OCI-LY3 (cell line): ENCODE results near the gene TAMALIN.

Experiments
- EZH2phosphoT487 ChIP-seq: fragments of 200-600 bp; shearing (Covaris generic); IDR thresholded peaks from 2 replicates; pipeline ENCODE4 v1.6.1; 2018; ENCODE audit warnings: antibody characterized with exemption, mixed run types, low read depth
- TF ChIP-seq, protein P1 (sequence below): fragments of 200-600, 300-600 bp; sonication (generic); IDR thresholded peaks from 2 replicates; pipeline ENCODE4 v1.5.1; 2014; ENCODE audit warnings: antibody characterized with exemption, low read length, low read depth

DNA sequence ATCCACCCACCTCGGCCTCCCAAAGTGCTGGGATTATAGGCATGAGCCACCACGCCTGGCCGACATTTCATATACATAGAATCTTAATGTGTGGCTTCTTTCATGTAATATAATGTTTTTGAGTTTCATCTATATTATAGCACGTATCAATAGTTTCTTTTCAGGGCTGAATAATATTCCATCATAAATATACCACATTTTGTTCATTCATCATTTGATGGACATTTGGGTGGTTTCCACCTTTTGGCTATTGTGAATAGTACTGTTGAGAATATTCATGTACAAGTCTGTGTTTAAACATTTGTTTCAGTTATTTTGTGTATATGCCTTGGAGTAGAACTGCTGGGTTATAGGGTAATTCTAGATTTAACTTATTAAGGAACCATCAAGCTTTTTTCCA, 43.3 kb upstream of the TAMALIN start:
- TF ChIP-seq, protein P1, sequence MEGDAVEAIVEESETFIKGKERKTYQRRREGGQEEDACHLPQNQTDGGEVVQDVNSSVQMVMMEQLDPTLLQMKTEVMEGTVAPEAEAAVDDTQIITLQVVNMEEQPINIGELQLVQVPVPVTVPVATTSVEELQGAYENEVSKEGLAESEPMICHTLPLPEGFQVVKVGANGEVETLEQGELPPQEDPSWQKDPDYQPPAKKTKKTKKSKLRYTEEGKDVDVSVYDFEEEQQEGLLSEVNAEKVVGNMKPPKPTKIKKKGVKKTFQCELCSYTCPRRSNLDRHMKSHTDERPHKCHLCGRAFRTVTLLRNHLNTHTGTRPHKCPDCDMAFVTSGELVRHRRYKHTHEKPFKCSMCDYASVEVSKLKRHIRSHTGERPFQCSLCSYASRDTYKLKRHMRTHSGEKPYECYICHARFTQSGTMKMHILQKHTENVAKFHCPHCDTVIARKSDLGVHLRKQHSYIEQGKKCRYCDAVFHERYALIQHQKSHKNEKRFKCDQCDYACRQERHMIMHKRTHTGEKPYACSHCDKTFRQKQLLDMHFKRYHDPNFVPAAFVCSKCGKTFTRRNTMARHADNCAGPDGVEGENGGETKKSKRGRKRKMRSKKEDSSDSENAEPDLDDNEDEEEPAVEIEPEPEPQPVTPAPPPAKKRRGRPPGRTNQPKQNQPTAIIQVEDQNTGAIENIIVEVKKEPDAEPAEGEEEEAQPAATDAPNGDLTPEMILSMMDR: no peak
- no peak for TF ChIP-seq EZH2phosphoT487
